Osteoblast (primary cell): ENCODE results near the gene ACACA. TPM values are rescaled to one million over a fixed set of nuclear protein-coding genes. Genes with fewer than 3 reads are reported as not detected.

Source experiments
- DNase-seq: peaks from one replicate; pipeline ENCODE4 v3.0.0; 2011; ENCODE audit warnings: low spot score, mixed read lengths; ENCODE audit not compliant: insufficient read length; ENCODE audit errors: missing footprints
- H2AFZ ChIP-seq: 2 replicates; pipeline ENCODE4 v1.6.0; 2011; ENCODE audit warnings: mild to moderate bottlenecking, low read length
- H3K27ac ChIP-seq: 2 replicates; pipeline ENCODE4 v1.5.1; 2011; ENCODE audit warnings: mild to moderate bottlenecking, low read depth, low read length, moderate library complexity
- H3K27me3 ChIP-seq: 2 replicates; pipeline ENCODE4 v1.6.0; 2012; ENCODE audit warnings: mild to moderate bottlenecking, control low read depth, inconsistent platforms, low read length, moderate library complexity; ENCODE audit not compliant: insufficient read depth
- H3K36me3 ChIP-seq: 2 replicates; pipeline ENCODE4 v1.5.1; 2011; ENCODE audit warnings: mild to moderate bottlenecking, low read length, control low read depth, moderate library complexity; ENCODE audit not compliant: insufficient read depth
- H3K4me1 ChIP-seq: 2 replicates; pipeline ENCODE4 v1.5.1; 2011; ENCODE audit warnings: mild to moderate bottlenecking, low read length, control low read depth, moderate library complexity; ENCODE audit not compliant: insufficient read depth
- H3K4me2 ChIP-seq: 2 replicates; pipeline ENCODE4 v1.6.0; 2011; ENCODE audit warnings: mild to moderate bottlenecking, low read length; ENCODE audit not compliant: insufficient read depth
- H3K4me3 ChIP-seq: fragments of 200-600 bp; sonication (generic); 3 replicates; pipeline ENCODE4 v1.5.1; 2012; ENCODE audit warnings: mild to moderate bottlenecking, low read length, inconsistent platforms; ENCODE audit not compliant: insufficient read depth
- H3K79me2 ChIP-seq: 2 replicates; pipeline ENCODE4 v1.6.0; 2012; ENCODE audit warnings: mild to moderate bottlenecking, low read length, control low read depth, inconsistent platforms; ENCODE audit not compliant: insufficient read depth
- H3K9me3 ChIP-seq: 2 replicates; pipeline ENCODE4 v1.5.1; 2011; ENCODE audit warnings: low read depth, low read length, control low read depth
- H4K20me1 ChIP-seq: 2 replicates; pipeline ENCODE4 v1.6.0; 2012; ENCODE audit warnings: mild to moderate bottlenecking, low read length, control low read depth; ENCODE audit not compliant: insufficient read depth
- total RNA-seq: library from RNA; depleted of rRNA; stranded (reverse); fragments of >200 nt; gene quantifications from 2 replicates; pipeline ENCODE4 v1.2.3, GENCODE V29; 2012
- TF ChIP-seq, protein P1 (sequence below): IDR thresholded peaks from 2 replicates; pipeline ENCODE4 v1.5.1; 2011; ENCODE audit warnings: mild to moderate bottlenecking, low read depth, low read length, moderate library complexity; ENCODE audit errors: extremely low read depth

The ACACA gene
- total RNA-seq, 1 donor = 78.9 TPM

DNA sequence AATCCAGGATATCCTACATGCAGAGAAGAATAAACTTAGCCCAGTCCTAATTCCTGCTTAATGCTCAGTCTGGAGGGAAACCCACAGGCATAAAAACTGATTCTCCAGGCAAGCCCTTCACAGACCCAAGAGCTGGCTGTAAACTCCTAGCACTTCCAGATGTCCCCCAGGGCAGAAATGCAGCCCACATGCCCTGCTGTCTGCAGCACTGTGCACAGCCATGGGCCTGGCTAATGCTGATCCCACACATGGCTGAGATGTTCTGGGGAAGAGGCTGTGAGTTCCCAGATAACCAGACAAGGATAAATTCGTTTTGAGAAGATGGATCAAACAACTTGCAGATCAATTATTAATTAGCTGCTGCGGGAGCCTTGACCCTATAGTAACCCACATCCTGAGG is 309.5 kb downstream of the ACACA start:
- Histone ChIP-seq H3K36me3 (peaks cover 22% of the 10 kb centered on the region), H2AFZ (no peak overlapping the region), H3K79me2 (no peaks in the 10 kb centered on the region), H3K4me2 (no peak overlapping the region), H4K20me1 (no peaks in the 10 kb centered on the region), H3K9me3 (no peaks in the 10 kb centered on the region), H3K27me3 (no peaks in the 10 kb centered on the region), H3K4me1 (no peaks in the 10 kb centered on the region), H3K4me3 (no peak overlapping the region), H3K27ac (no peak overlapping the region)
- TF ChIP-seq, protein P1, sequence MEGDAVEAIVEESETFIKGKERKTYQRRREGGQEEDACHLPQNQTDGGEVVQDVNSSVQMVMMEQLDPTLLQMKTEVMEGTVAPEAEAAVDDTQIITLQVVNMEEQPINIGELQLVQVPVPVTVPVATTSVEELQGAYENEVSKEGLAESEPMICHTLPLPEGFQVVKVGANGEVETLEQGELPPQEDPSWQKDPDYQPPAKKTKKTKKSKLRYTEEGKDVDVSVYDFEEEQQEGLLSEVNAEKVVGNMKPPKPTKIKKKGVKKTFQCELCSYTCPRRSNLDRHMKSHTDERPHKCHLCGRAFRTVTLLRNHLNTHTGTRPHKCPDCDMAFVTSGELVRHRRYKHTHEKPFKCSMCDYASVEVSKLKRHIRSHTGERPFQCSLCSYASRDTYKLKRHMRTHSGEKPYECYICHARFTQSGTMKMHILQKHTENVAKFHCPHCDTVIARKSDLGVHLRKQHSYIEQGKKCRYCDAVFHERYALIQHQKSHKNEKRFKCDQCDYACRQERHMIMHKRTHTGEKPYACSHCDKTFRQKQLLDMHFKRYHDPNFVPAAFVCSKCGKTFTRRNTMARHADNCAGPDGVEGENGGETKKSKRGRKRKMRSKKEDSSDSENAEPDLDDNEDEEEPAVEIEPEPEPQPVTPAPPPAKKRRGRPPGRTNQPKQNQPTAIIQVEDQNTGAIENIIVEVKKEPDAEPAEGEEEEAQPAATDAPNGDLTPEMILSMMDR = no peak
- DNase-seq = no peak

DNA sequence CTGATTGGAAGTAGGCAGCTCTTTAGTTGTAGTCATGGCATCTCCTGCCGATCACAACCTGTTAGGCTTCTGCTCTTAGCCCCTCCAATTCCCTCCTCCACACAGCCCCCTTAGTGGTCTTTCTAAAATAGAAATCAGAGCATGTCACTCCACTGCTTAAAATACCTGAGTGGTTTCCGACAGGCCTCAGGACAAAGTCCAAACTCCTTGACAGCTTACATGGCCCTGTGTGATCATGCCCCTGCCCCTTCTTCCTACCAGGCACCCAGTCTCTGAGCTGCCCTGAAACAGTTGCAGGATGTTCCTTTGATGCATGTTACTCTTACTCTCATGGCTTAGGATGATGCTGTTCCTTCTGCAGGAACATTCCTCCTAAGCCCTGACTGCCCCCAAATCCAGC is 310.6 kb downstream of the ACACA start:
- Histone ChIP-seq H3K79me2 (no peaks in the 10 kb centered on the region), H3K27me3 (no peaks in the 10 kb centered on the region), H4K20me1 (no peaks in the 10 kb centered on the region), H3K4me3 (no peak overlapping the region), H3K9me3 (no peaks in the 10 kb centered on the region), H2AFZ (no peak overlapping the region), H3K4me1 (no peaks in the 10 kb centered on the region), H3K27ac (no peak overlapping the region), H3K36me3 (peaks cover 22% of the 10 kb centered on the region), H3K4me2 (no peak overlapping the region)
- DNase-seq = no peak
- TF ChIP-seq, protein P1 = no peak

DNA sequence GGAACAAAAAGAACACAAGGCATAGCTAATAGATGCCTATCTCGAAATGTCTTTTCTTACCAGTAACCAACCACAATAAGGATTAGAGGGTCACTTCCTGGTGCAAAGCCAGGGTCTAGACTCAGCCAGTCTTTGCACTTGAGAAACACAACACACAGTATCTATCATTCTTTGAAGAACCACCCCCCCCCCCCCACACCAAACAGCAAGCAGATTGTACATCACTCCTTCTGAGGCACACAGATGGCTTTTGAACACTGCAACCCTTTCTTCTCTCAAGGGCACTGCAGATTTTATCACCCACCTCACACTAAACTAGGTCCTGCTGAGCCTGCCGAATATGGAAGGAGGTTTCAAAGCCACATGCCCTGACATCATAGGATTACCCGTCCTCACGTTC is 312.2 kb downstream of the ACACA start:
- DNase-seq = no peak
- Histone ChIP-seq H3K27me3 (no peaks in the 10 kb centered on the region), H3K9me3 (no peaks in the 10 kb centered on the region), H3K4me3 (no peak overlapping the region), H2AFZ (no peak overlapping the region), H4K20me1 (no peaks in the 10 kb centered on the region), H3K4me2 (no peak overlapping the region), H3K4me1 (no peaks in the 10 kb centered on the region), H3K79me2 (no peaks in the 10 kb centered on the region), H3K27ac (no peak overlapping the region), H3K36me3 (peaks cover 22% of the 10 kb centered on the region)
- TF ChIP-seq, protein P1 = no peak

DNA sequence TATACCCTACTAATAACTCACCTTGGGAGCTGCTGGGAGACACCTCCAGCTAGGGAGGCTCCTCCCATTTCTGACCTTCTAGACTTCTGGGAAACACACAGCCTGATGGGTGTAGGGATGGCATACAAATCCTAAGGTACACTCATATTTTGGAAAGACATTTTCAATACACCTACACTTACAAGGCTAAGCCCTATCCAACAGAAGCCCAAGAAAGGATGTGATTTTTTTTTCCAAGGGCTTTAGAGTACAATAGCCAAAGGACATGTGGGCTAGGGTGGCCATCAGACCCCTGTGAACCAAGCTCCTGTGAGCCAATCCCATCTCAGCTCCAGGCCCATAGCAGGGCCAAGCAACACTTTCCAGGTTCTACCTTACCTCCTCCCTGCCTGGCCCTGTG is 313.9 kb downstream of the ACACA start:
- H3K4me1 ChIP-seq = no peaks in the 10 kb centered on the region
- no peak overlapping the region for H3K4me2 ChIP-seq
- H3K27me3 ChIP-seq = no peaks in the 10 kb centered on the region
- DNase-seq = no peak
- H2AFZ ChIP-seq = no peak overlapping the region
- H3K36me3 ChIP-seq = peaks cover 22% of the 10 kb centered on the region
- TF ChIP-seq, protein P1 = no peak
- H3K27ac ChIP-seq = no peak overlapping the region
- no peaks in the 10 kb centered on the region for H3K9me3 ChIP-seq
- no peaks in the 10 kb centered on the region for H4K20me1 ChIP-seq
- H3K4me3 ChIP-seq = no peak overlapping the region
- no peaks in the 10 kb centered on the region for H3K79me2 ChIP-seq
